K562 (cell line): ENCODE measurements around the gene MAPK13. TPM values are rescaled to one million over a fixed set of nuclear protein-coding genes. Genes with fewer than 3 reads are reported as not detected.

ENCODE experiments used
- KLF6 ChIP-seq: fragments of 250-450 bp; sonication (Bioruptor Pico); IDR thresholded peaks from 2 replicates; pipeline ENCODE4 v1.4.0; 2020; ENCODE audit warnings: mild to moderate bottlenecking, moderate library complexity, borderline replicate concordance
- L3MBTL2 ChIP-seq: fragments of 450-650 bp; IDR thresholded peaks from 2 replicates; pipeline ENCODE4 v1.6.1; 2016; ENCODE audit warnings: mild to moderate bottlenecking, moderate library complexity
- PCBP1 ChIP-seq: fragments of 200-400 bp; formaldehyde crosslinking; IDR thresholded peaks from 2 replicates; pipeline ENCODE4 v1.6.1; 2018; ENCODE audit warnings: mild to moderate bottlenecking, low read depth, low read length; ENCODE audit not compliant: poor library complexity, severe bottlenecking
- PML ChIP-seq: IDR thresholded peaks from 2 replicates; pipeline ENCODE4 v1.6.1; 2012; ENCODE audit warnings: low read length, inconsistent platforms
- PURB ChIP-seq: sonication (generic); formaldehyde crosslinking; IDR thresholded peaks from 2 replicates; pipeline ENCODE4 v1.9.0; 2021; ENCODE audit warnings: low read depth, mild to moderate bottlenecking, missing genetic modification reagents
- RERE ChIP-seq: sonication (generic); formaldehyde crosslinking; IDR thresholded peaks from 2 replicates; pipeline ENCODE4 v1.8.0; 2023; ENCODE audit warnings: missing genetic modification reagents, mild to moderate bottlenecking, borderline replicate concordance
- SAFB ChIP-seq: fragments of 200-400 bp; formaldehyde crosslinking; IDR thresholded peaks from 2 replicates; pipeline ENCODE4 v1.6.1; 2017; ENCODE audit warnings: low read depth, low read length, borderline replicate concordance
- TEAD4 ChIP-seq, 2 experiments: sonication (generic) in 1 of 2; formaldehyde crosslinking in 1 of 2; IDR thresholded peaks; 2 replicates each; pipeline versions ENCODE4 v1.6.1 to v1.8.0; 2012 to 2022; ENCODE audit warnings: borderline replicate concordance in 1 of 2, inconsistent platforms in 1 of 2, low read length in 1 of 2, mild to moderate bottlenecking in 1 of 2, missing genetic modification reagents in 1 of 2
- ZNF407 ChIP-seq: fragments of 450-650 bp; IDR thresholded peaks from 2 replicates; pipeline ENCODE4 v1.6.1; 2016; ENCODE audit warnings: low read depth
- ZNF444 ChIP-seq: fragments of 250-450 bp; sonication (Bioruptor Pico); IDR thresholded peaks from 2 replicates; pipeline ENCODE4 v1.4.0; 2020; ENCODE audit warnings: mild to moderate bottlenecking, moderate library complexity
- ZNF583 ChIP-seq: fragments of 250-450 bp; sonication (Bioruptor Pico); IDR thresholded peaks from 2 replicates; pipeline ENCODE4 v1.4.0; 2020
- polyA plus RNA-seq, 8 experiments: library from polyadenylated mRNA; depleted of rRNA in 4 of 8; stranded (reverse) in 5 of 8; unstranded in 3 of 8; fragments of >200 nt; fragmentation: Nextera tagmentation in 2 of 8; fragmentation: Illumina TruSeq in 1 of 8; extraction: Ambion mirVana in 2 of 8; extraction: Trizol in 1 of 8; gene quantifications; 2 replicates each; pipeline versions ENCODE4 v1.2.1 to v1.2.3, GENCODE V29; 2011 to 2014; ENCODE audit warnings: inconsistent platforms in 1 of 8, missing spikeins in 1 of 8
- total RNA-seq, 7 experiments: library from RNA; depleted of rRNA in 6 of 7; stranded (reverse); fragments of >200 nt in 6 of 7; fragmentation: Illumina TruSeq in 2 of 7; extraction: Trizol in 2 of 7; gene quantifications; 2 replicates each; pipeline versions ENCODE4 v1.2.1 to v1.2.3, GENCODE V29; 2011 to 2021; ENCODE audit warnings: low replicate concordance in 1 of 7

The MAPK13 gene
- total and polyA plus RNA-seq, 9 of the 15 experiments (the other 6 are each of a cell fraction or from before 2014, with no cell fraction given), result 0.03 to 2.3 (median 0.48) TPM; not detected in 1

- TF ChIP-seq SAFB (no peak), L3MBTL2 (peak; percentile 48; the same call in 1 of the 2 replicates), KLF6 (CRISPR knock-in tag) (no peak), RERE (CRISPR knock-in tag) (no peak), ZNF583 (no peak), PURB (CRISPR knock-in tag) (no peak), PML (no peak), ZNF407 (no peak), ZNF444 (no peak), TEAD4 (IDR thresholded peaks at IDR 0.05; ENCODE audit: low read length) (0 out of 2 replicates have a peak, but pooled peaks have one; percentile 14), TEAD4 (CRISPR knock-in tag; IDR thresholded peaks at IDR 0.05; ENCODE audit: borderline replicate concordance) (no peak), PCBP1 (peak; percentile 28)
Measured at GRCh38 chr6:36123270-36124139, 6.8 kb upstream of the MAPK13 start (continued).
